ENCODE data around the gene PIGX. TPM values are rescaled to one million over a fixed set of nuclear protein-coding genes. Genes with fewer than 3 reads are reported as not detected.
A peak's percentile ranks its signal among the peaks of the same experiment; 100 is the strongest.

PIGX gene
- total and polyA plus RNA-seq, 2 of the 4 experiments (the other 2 are of a cell fraction) = 9.4 to 14.5 TPM

DNA sequence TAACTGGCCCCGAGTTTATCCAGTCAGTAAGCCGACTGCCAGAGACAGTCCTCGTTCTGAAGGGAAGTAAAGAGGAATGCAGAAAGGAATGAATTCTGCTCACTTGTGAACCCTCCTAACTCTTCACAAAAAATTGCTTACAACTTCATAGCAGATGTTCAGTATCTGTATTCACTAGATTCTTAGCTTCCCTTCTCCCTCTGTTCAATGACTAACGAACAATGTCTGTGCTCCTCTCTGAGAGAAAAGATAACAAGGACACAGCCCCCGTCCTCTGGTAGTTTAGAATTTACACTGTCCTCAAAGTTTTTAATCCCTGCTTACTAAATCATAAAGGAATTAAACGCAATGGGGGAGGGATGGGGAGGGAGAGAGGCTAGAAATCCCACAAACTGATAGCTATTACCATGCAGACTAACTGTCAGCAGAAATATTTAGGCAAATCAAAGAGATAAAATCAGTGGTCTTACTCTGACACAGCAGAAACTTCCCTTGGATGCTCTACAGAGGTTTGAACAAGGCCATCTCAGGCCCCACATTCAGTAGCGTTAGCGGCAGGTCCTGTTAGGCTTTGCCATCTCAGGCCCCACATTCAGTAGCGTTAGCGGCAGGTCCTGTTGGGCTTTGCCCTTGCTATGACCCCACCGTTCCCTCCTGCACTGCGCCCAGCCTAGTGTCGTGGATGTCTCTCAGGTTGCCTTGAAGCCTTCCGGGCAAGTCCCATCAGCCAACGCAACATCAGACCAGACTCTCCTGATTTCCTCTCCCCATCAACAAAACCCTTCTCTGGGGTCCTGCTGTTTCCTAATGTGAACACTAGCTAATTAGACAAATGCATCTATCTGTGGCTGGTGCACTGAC, 49.2 kb upstream of the PIGX start:
- peak; percentile 86 for ATAC-seq (ENCODE audit: low read depth)

More for the DNA sequence above, 49.2 kb upstream of the PIGX start:
- Histone ChIP-seq H4K5ac (ENCODE audit: low read depth, low read length) (peak overlapping the region; percentile 18; the same call in 1 of the 2 replicates), H3K4me2 (ENCODE audit: low read depth, low read length) (peak overlapping the region; percentile 21), H3K56ac (ENCODE audit: extremely low read depth, insufficient read depth, low read length) (no peak overlapping the region), H3K9me3 (ENCODE audit: control insufficient read depth, insufficient read depth, low read length) (no peaks in the 10 kb centered on the region), H3K79me1 (ENCODE audit: low read depth in 1 of 2, low read length in 2 of 2) (no peaks in the 10 kb centered on the region), H3K9me1 (ENCODE audit: insufficient read depth, low read length) (0 out of 2 replicates have a peak, but pooled peaks cover 2% of the 10 kb centered on the region), H4K91ac (ENCODE audit: insufficient read depth, low read depth, low read length) (no peak overlapping the region), H3K18ac (ENCODE audit: low read depth, low read length) (peak overlapping the region; percentile 68; the same call in 1 of the 2 replicates), H3K4me1 (ENCODE audit: control insufficient read depth, insufficient read depth, low read length) (peaks cover 10% of the 10 kb centered on the region; the same call in 1 of the 2 replicates), H3K4ac (ENCODE audit: low read depth, low read length) (no peak overlapping the region), H3K23ac (ENCODE audit: low read depth, low read length) (no peak overlapping the region), H3K36me3 (ENCODE audit: control insufficient read depth, insufficient read depth, low read length) (no peaks in the 10 kb centered on the region), H2BK120ac (ENCODE audit: low read depth, low read length) (no peak overlapping the region; the same call in 1 of the 2 replicates), H2AK5ac (ENCODE audit: low read depth, low read length) (no peak overlapping the region), H2AK9ac (replicated peaks; ENCODE audit: low read depth, low read length, poor library complexity) (no peak overlapping the region), H2BK20ac (ENCODE audit: low read depth, low read length) (no peak overlapping the region), H4K8ac (ENCODE audit: low read depth in 2 of 2, low read length in 2 of 2) (no peak overlapping the region), H2AFZ (replicated peaks; ENCODE audit: low read length, poor library complexity) (peak overlapping the region; percentile 33), H3K14ac (replicated peaks; ENCODE audit: low read depth, low read length) (no peak overlapping the region), H3K27ac (ENCODE audit: insufficient read depth, low read length) (peak overlapping the region; percentile 9; the same call in 1 of the 2 replicates), H3K27me3 (ENCODE audit: control insufficient read depth, insufficient read depth, low read length) (peaks cover 3% of the 10 kb centered on the region), H4K20me1 (ENCODE audit: insufficient read depth, low read length) (no peaks in the 10 kb centered on the region), H2BK5ac (ENCODE audit: low read depth, low read length, poor library complexity, severe bottlenecking) (no peak overlapping the region), H3K4me3 (ENCODE audit: insufficient read depth, low read depth, low read length) (no peak overlapping the region), H2BK15ac (ENCODE audit: low read depth, low read length) (no peak overlapping the region), H3K9ac (ENCODE audit: low read depth, low read length) (no peak overlapping the region)
- CTCF ChIA-PET = interaction anchor here (0.5 to 0.6 kb wide), 2 partner anchors 74 to 593 kb away, joined by 6 read pairs; no protein-coding TSS in a partner anchor
- TF ChIP-seq, protein P1, sequence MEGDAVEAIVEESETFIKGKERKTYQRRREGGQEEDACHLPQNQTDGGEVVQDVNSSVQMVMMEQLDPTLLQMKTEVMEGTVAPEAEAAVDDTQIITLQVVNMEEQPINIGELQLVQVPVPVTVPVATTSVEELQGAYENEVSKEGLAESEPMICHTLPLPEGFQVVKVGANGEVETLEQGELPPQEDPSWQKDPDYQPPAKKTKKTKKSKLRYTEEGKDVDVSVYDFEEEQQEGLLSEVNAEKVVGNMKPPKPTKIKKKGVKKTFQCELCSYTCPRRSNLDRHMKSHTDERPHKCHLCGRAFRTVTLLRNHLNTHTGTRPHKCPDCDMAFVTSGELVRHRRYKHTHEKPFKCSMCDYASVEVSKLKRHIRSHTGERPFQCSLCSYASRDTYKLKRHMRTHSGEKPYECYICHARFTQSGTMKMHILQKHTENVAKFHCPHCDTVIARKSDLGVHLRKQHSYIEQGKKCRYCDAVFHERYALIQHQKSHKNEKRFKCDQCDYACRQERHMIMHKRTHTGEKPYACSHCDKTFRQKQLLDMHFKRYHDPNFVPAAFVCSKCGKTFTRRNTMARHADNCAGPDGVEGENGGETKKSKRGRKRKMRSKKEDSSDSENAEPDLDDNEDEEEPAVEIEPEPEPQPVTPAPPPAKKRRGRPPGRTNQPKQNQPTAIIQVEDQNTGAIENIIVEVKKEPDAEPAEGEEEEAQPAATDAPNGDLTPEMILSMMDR (conservative IDR thresholded peaks at IDR 0.05; ENCODE audit: low read depth, low read length) = no peak
- TF ChIP-seq RAD21 (IDR thresholded peaks at IDR 0.05; ENCODE audit: low read length) (no peak), CEBPB (IDR thresholded peaks at IDR 0.05; ENCODE audit: low read depth, low read length) (no peak), ELK1 (IDR thresholded peaks at IDR 0.05; ENCODE audit: borderline replicate concordance, low read depth, low read length) (no peak)
- whole genome bisulfite sequencing, 2 experiments (ENCODE audit: extremely low coverage in 2 of 2, insufficient read length in 1 of 2) = 49% methylated on average over 5 of the region's 15 CpGs; no CpG with 5 or more reads in 1 of the 2 experiments
- intact Hi-C loops (cut with micrococcal nuclease) = no loop called here
- DNase-seq = peak; percentile 41
- BruUV-seq (replicated peaks) = no TSS peak
- dilution Hi-C loops (cut with HindIII; ENCODE audit: low sequenced_read_pairs, unreplicated experiment) = no loop called here
- POLR2A ChIA-PET (ENCODE audit: unreplicated experiment) = no interaction called here
- in situ Hi-C loops (cut with MboI; ENCODE audit: low sequenced_read_pairs) = no loop called here
